Stimulated activated naive CD8-positive, alpha-beta T cell treated with anti-CD3 and anti-CD28 coated beads, Interleukin-15, amount 100 ng/mL, for 72 hours (primary cell): ENCODE results near the gene ZEB2.
A peak's percentile ranks its signal among the peaks of the same experiment; 100 is the strongest.

Source experiments
- ATAC-seq: fragments of 150-1000 bp; cut with Tn5 transposase; 2 replicates; pipeline ENCODE4 v1.10.0; 2021; ENCODE audit warnings: mild to moderate bottlenecking, moderate library complexity
- DNase-seq, 2 donors: peaks; one replicate each; pipeline ENCODE4 v3.0.0; 2021 to 2022
- H3K27ac Mint-ChIP-seq, 2 donors: one replicate each; pipeline ENCODE4 v1.8.0; 2022; ENCODE audit warnings: mild to moderate bottlenecking in 2 of 2, mixed read lengths in 2 of 2, moderate library complexity in 2 of 2
- H3K27me3 Mint-ChIP-seq: one replicate; pipeline ENCODE4 v1.8.0; 2022; ENCODE audit warnings: mixed read lengths
- H3K4me1 Mint-ChIP-seq: one replicate; pipeline ENCODE4 v1.8.0; 2022; ENCODE audit warnings: mild to moderate bottlenecking, mixed read lengths
- H3K4me3 Mint-ChIP-seq, 2 donors: one replicate each; pipeline ENCODE4 v1.8.0; 2022; ENCODE audit warnings: mild to moderate bottlenecking in 2 of 2, mixed read lengths in 2 of 2, moderate library complexity in 1 of 2
- H3K9me3 Mint-ChIP-seq, 2 donors: one replicate each; pipeline ENCODE4 v1.8.0; 2022; ENCODE audit warnings: mixed read lengths in 2 of 2

ZEB2 gene

GRCh38 chr2:144429396-144430112 lies 90.4 kb downstream of the ZEB2 start:
- DNase-seq, result no peak
- no peak for ATAC-seq
- Mint-ChIP-seq H3K27ac (no peak overlapping the region), H3K9me3 (no peaks in the 10 kb centered on the region), H3K4me1 (peaks cover 11% of the 10 kb centered on the region), H3K27me3 (no peaks in the 10 kb centered on the region), H3K4me3 (no peak overlapping the region)

DNA sequence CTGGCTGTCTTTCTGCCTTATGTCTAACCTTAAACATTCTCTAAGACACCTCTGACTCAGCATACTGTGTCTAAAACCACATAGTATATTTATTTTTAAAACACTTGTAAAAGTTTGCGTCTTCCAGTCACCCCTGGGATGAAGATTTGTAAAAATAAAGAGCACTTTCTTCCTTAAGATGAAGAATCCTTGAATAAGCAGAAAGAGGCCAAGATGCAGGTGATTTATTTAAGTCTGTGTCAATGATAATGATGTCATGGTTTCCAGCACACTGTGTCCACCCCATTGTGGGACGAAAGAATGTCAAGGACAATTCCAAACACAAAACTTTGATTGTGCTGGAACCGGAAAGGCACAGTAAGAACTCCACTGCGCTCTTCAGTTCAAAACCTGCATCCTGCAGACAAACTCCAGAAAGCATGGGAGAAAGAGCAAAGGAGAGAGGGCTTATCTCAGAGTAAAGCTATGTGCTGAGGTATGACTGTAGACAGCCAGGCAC lies 92.9 kb downstream of the ZEB2 start:
- DNase-seq, result no peak
- no peak overlapping the region for H3K4me3 Mint-ChIP-seq
- H3K9me3 Mint-ChIP-seq, result no peaks in the 10 kb centered on the region

DNA sequence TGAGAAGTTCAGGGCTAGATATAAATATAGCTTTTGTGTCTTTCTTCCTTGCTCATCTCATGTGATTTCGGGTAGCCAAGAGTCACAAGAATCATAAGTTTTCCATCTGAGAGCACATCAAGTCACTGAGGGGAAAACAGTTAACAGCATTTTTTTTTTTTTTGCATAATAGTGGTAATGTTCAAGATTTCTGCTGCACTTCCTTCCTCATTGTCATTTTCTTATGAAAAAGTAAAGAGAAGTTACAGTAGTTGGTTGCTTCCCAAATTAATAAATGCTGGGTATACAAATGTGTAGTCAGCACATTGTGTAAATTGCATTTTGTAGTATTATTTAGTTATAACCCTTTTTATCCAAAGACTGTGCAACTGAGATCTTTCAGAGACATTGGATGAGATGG lies 93.6 kb downstream of the ZEB2 start:
- Mint-ChIP-seq H3K4me1 (peaks cover 14% of the 10 kb centered on the region), H3K27me3 (no peaks in the 10 kb centered on the region), H3K9me3 (no peaks in the 10 kb centered on the region), H3K4me3 (no peak overlapping the region), H3K27ac (no peak overlapping the region)
- ATAC-seq, result no peak
- DNase-seq, result no peak

More for the DNA sequence above, 92.9 kb downstream of the ZEB2 start:
- no peak for ATAC-seq
- H3K4me1 Mint-ChIP-seq, result peaks cover 14% of the 10 kb centered on the region
- no peak overlapping the region for H3K27ac Mint-ChIP-seq
- no peaks in the 10 kb centered on the region for H3K27me3 Mint-ChIP-seq

DNA sequence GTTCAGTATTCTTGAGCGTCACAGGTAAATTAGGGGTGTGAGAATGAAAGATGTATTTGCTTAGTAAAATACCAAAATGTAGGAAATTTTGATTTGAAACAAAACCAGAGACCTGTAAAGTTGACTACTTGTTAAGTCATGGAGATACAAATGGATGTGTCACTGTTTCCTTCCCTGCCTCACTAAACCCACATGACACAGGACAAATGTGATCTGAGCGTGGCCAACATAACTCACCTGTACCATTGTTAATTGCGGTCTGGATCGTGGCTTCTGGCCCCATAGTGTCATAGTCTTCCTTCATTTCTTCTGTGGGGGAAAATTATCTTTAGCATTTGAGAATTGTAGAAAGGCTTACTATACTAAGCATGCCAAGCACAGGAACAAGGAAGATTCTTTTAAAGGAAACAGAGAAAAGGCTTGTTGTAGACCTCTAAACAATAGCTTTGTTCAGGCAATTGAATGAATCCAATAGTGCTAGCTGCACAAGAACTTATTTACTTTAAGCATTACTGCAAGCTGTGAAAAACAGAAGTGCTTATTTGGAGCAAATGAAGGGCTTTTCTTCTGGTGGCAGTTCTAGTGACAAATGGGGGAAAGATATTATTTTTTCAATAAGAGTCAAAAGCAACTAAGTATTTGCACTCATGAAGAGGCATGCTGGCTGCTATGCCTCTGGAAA lies 95.2 kb downstream of the ZEB2 start:
- H3K4me3 Mint-ChIP-seq, result no peak overlapping the region
- peaks cover 0 to 7% of the 10 kb centered on the region in 2 donors for H3K9me3 Mint-ChIP-seq
- H3K27ac Mint-ChIP-seq, result no peak overlapping the region
- H3K4me1 Mint-ChIP-seq, result peaks cover 14% of the 10 kb centered on the region
- DNase-seq, result peak in 1 of 2 donors; percentile 18
- peak; percentile 74 for ATAC-seq
- no peaks in the 10 kb centered on the region for H3K27me3 Mint-ChIP-seq

DNA sequence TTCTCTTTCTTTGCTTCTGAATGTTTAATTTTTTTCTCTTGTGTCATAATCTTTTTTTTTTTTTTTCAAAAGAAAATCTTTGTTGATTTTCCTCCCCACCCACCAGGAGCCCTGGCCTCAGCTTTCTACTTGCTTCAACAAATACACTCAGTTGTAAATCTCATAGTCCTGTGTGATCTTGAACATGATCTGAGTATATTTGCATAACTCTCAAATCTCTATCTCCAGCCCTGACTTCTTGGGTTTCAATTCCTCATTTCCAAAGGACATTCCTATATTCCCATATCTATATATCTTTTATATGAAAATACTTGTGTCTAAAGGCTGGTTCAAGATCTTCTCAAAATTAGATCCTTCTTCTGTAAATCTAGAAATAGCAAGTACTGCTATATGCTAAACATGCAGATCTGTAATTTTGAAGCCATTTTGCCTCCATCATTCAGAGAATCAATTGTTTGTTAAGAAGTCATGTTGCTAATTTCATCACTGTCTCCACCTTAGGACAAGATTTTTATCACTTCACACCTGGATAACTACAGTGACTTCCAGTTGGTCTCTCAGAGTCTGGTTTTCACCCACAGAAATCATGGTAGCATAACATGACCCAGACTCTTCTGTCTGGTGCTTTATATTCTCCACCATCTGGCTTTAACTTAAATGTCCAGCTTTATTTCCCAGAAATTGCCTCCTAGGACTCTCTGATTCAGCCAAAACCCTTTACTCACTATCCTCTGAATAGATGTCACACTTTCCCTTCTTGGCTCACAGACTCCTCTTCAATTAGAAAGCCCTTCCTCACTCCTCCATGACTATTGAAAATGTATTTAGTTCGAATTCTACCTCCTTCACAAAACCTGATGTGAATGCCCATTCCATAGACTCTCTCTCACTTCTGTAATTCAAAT lies 98.1 kb downstream of the ZEB2 start:
- ATAC-seq (no peak), DNase-seq (no peak)
- H3K27ac Mint-ChIP-seq, result no peak overlapping the region
- H3K27me3 Mint-ChIP-seq, result no peaks in the 10 kb centered on the region
- H3K4me3 Mint-ChIP-seq, result no peak overlapping the region
- H3K4me1 Mint-ChIP-seq, result peaks cover 10% of the 10 kb centered on the region
- peaks cover 4 to 13% of the 10 kb centered on the region in 2 donors for H3K9me3 Mint-ChIP-seq

DNA sequence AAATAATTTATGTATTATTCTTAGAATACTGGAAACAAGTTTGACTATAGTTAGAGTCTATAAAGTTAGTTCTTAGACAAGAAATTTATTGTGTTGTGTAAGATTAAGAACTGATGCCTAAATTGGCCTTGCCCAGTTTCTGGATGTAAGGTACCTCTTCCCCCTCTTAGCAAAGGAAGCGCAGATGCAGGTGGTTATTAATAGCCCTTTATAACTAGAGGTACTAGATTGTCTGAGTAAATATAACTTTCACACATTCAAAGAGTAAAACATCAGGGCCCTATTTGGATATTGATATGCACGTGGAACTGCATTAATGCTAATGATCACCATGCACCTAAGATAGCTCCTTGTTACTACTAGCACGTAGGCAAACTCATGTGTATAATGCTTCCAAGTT lies 100.7 kb downstream of the ZEB2 start:
- H3K9me3 Mint-ChIP-seq, result peaks cover 4 to 13% of the 10 kb centered on the region in 2 donors
- no peak for ATAC-seq
- no peak overlapping the region for H3K27ac Mint-ChIP-seq
- H3K4me1 Mint-ChIP-seq, result peaks cover 15% of the 10 kb centered on the region
- no peak overlapping the region for H3K4me3 Mint-ChIP-seq
- DNase-seq, result no peak
- H3K27me3 Mint-ChIP-seq, result no peaks in the 10 kb centered on the region

DNA sequence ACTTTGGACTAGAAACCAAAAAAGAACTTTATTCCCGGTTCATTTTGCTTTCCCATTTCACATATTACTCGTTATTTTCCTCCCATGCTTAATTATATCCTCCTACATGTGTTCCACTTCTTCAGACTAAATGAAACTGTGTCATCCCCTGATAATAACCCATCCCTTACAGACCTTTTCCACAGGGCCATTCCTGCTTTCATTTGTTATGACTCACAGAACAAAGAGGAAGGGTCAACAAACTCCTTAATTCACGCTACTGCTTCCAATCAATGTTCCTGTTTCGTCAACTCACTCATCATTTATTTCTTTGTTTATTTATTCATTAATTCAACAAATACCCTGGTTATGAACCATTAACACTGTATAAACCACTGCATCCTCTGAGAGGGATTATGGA lies 104.5 kb downstream of the ZEB2 start:
- DNase-seq, result no peak
- H3K27me3 Mint-ChIP-seq, result no peaks in the 10 kb centered on the region

GRCh38 chr2:144414324-144414845 lies 105.5 kb downstream of the ZEB2 start:
- peak in 1 of 2 donors; percentile 16 for DNase-seq
- peak; percentile 98 for ATAC-seq
- peaks cover 25% of the 10 kb centered on the region for H3K4me1 Mint-ChIP-seq
- H3K9me3 Mint-ChIP-seq, result peaks cover 4 to 5% of the 10 kb centered on the region in 2 donors
- peak overlapping the region in 1 of 2 donors; percentile 8 for H3K4me3 Mint-ChIP-seq
- H3K27me3 Mint-ChIP-seq, result no peaks in the 10 kb centered on the region
- H3K27ac Mint-ChIP-seq, result no peak overlapping the region

More for the DNA sequence above, 104.5 kb downstream of the ZEB2 start:
- H3K9me3 Mint-ChIP-seq, result peaks cover 4 to 8% of the 10 kb centered on the region in 2 donors
- peak overlapping the region in 1 of 2 donors; percentile 16 for H3K4me3 Mint-ChIP-seq
- ATAC-seq, result no peak
- H3K27ac Mint-ChIP-seq, result no peak overlapping the region
- H3K4me1 Mint-ChIP-seq, result peaks cover 25% of the 10 kb centered on the region

GRCh38 chr2:144412709-144413108 lies 107.2 kb downstream of the ZEB2 start:
- Mint-ChIP-seq H3K27me3 (no peaks in the 10 kb centered on the region), H3K27ac (no peak overlapping the region), H3K4me1 (peaks cover 25% of the 10 kb centered on the region), H3K4me3 (no peak overlapping the region), H3K9me3 (peaks cover 4 to 5% of the 10 kb centered on the region in 2 donors)
- ATAC-seq (no peak), DNase-seq (no peak)

GRCh38 chr2:144411473-144411872 lies 108.4 kb downstream of the ZEB2 start:
- Mint-ChIP-seq H3K4me1 (peaks cover 25% of the 10 kb centered on the region), H3K4me3 (no peak overlapping the region), H3K9me3 (no peaks in the 10 kb centered on the region), H3K27ac (no peak overlapping the region), H3K27me3 (no peaks in the 10 kb centered on the region)
- ATAC-seq (no peak), DNase-seq (no peak)

DNA sequence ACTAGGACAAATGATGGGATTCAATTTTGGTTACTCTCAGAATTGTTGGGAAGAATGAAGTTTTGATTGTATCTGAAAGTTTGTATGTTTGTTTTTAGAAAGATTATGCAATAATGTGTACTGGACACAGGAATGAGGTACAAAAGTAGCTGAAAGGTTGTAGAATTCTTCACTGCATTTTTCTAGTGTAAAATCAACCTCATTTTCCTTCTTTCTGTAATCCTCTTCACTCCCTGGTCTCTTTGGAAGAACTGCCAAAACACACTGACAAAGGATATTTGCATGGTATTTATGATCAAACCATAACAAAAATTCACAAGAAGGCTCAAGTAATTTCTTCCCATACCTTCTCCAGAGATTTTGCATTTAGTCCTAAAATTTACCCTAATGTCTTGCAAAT lies 110.7 kb downstream of the ZEB2 start:
- no peak for DNase-seq
- H3K27ac Mint-ChIP-seq, result no peak overlapping the region
- no peaks in the 10 kb centered on the region for H3K9me3 Mint-ChIP-seq
- peaks cover 10% of the 10 kb centered on the region for H3K4me1 Mint-ChIP-seq
- ATAC-seq, result no peak
- no peak overlapping the region for H3K4me3 Mint-ChIP-seq
- no peaks in the 10 kb centered on the region for H3K27me3 Mint-ChIP-seq

DNA sequence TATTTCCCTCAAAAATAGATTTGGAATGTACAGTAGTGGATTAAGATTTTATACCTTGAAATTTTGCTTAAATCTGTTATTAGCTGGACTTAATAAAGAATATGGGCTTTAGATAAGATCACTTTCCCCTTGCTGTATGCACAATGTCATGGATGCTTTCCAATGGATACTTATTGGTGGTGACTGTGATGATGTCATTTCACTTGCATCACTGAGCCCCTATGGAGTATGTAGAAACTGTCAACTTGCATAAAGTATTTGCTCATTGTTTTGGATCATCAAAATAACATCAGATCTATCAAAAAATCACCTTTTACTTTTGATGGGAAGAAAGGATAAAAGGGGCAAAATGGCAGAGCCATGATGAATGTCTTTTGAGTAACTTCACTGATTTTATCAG lies 112.7 kb downstream of the ZEB2 start:
- no peak for DNase-seq
- no peak overlapping the region for H3K27ac Mint-ChIP-seq

DNA sequence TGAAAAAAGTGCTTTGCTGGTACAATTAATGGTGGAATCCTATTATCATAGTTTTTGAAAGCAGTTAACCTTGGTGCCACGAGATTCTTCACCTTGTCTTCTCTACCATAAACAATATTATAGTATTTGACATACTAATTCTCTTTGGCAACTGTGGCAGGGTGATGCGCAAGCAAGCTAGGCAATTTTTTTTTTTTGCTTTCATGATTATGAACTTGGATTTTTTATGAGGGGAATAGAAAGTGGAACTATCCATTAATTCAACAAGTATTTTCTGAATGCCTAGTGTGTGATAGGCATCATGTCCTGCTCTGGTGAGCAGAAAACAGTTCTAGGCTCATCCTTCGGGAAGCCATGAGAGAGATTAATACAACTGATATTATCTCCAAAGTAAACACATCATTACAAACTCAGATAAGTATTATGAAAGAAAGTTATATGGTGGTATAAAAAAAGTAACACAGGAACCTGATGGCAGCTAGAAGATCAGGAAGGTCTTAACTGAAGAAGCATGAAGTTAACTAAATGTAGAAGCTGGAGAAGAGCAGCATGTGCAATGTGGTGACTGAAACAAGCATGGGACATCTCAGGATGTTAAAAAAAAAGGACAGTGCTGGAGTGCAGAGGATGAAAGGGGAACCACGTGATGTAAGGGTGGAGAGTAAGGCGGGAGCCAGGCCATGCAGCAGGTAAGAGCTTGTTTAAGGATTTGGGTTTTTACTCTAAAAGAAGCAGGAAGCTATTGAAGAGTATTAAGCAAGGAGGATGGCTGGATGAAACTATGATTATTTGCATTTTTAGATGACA lies 113.7 kb downstream of the ZEB2 start:
- no peaks in the 10 kb centered on the region for H3K9me3 Mint-ChIP-seq
- no peak for DNase-seq
- no peaks in the 10 kb centered on the region for H3K27me3 Mint-ChIP-seq
- H3K4me3 Mint-ChIP-seq, result no peak overlapping the region
- no peaks in the 10 kb centered on the region for H3K4me1 Mint-ChIP-seq
- H3K27ac Mint-ChIP-seq, result peak overlapping the region in 1 of 2 donors; percentile 12
- no peak for ATAC-seq

More for the DNA sequence above, 112.7 kb downstream of the ZEB2 start:
- Mint-ChIP-seq H3K4me1 (no peaks in the 10 kb centered on the region), H3K9me3 (no peaks in the 10 kb centered on the region), H3K4me3 (no peak overlapping the region), H3K27me3 (no peaks in the 10 kb centered on the region)
- no peak for ATAC-seq

- H3K4me3 Mint-ChIP-seq, result no peak overlapping the region
- no peaks in the 10 kb centered on the region for H3K4me1 Mint-ChIP-seq
- H3K27me3 Mint-ChIP-seq, result no peaks in the 10 kb centered on the region
- DNase-seq, result no peak
- H3K9me3 Mint-ChIP-seq, result no peaks in the 10 kb centered on the region
- no peak overlapping the region for H3K27ac Mint-ChIP-seq
- no peak for ATAC-seq
Observed at GRCh38 chr2:144405321-144405720, 114.6 kb downstream of the ZEB2 start.
